Fibroblast of upper back skin (primary cell): Measurements from ENCODE around the gene NELFCD.
"Not testable (repeated sequence)": the region's sequence is repeated elsewhere in the genome, so short reads cannot be mapped to it uniquely, and the experiment has no call there.

Experiments
- DNase-seq: peaks from one replicate; pipeline ENCODE4 v3.0.0-alpha.2; 2013

NELFCD gene

GRCh38 chr20:59027741-59028320 lies 46.8 kb downstream of the NELFCD start:
- peak; percentile 72 for DNase-seq

- DNase-seq = no peak
Observed at GRCh38 chr20:59028812-59029211, 47.8 kb downstream of the NELFCD start.

- no peak for DNase-seq
Observed at GRCh38 chr20:59030911-59031563, 50.0 kb downstream of the NELFCD start.

GRCh38 chr20:59031564-59032022 lies 50.5 kb downstream of the NELFCD start:
- DNase-seq = no peak

- DNase-seq = peak; percentile 94
Observed at GRCh38 chr20:59032023-59032712, 51.1 kb downstream of the NELFCD start, which contains the start of gene ATP5F1E. Gene ATP5F1E, minus strand, starts transcription at chr20:59032335. Its CDS starts 84 bp downstream, at chr20:59032251.

- no peak for DNase-seq
Observed at GRCh38 chr20:59032713-59033059, 51.6 kb downstream of the NELFCD start.

- DNase-seq = no peak
Observed at GRCh38 chr20:59033093-59033492, 52.0 kb downstream of the NELFCD start.

- DNase-seq = no peak
Observed at GRCh38 chr20:59033616-59034165, 52.6 kb downstream of the NELFCD start.

- no peak for DNase-seq
Observed at GRCh38 chr20:59035381-59035780, 54.3 kb downstream of the NELFCD start.

- no peak for DNase-seq
Observed at GRCh38 chr20:59037386-59037785, 56.3 kb downstream of the NELFCD start.

- peak; percentile 19 for DNase-seq
Observed at GRCh38 chr20:59039233-59039632, 58.2 kb downstream of the NELFCD start.

GRCh38 chr20:59040667-59041066 lies 59.6 kb downstream of the NELFCD start:
- no peak for DNase-seq

GRCh38 chr20:59041487-59041886 lies 60.4 kb downstream of the NELFCD start:
- DNase-seq = not testable (repeated sequence)

GRCh38 chr20:59042151-59042795 lies 61.2 kb downstream of the NELFCD start, which contains the start of gene PRELID3B:
Gene PRELID3B, minus strand, starts transcription at chr20:59042786. Its CDS starts 56 bp downstream, at chr20:59042730.
- no peak for DNase-seq

GRCh38 chr20:59042796-59043631 lies 62.0 kb downstream of the NELFCD start:
- peak; percentile 91 for DNase-seq

- DNase-seq = no peak
Observed at GRCh38 chr20:59043698-59044097, 62.6 kb downstream of the NELFCD start.

GRCh38 chr20:59044295-59044694 lies 63.2 kb downstream of the NELFCD start:
- DNase-seq = no peak
